GM13977 (cell line): ENCODE measurements around the gene TMEM200B.
"Not testable (repeated sequence)": the region's sequence is repeated elsewhere in the genome, so short reads cannot be mapped to it uniquely, and the experiment has no call there.

Experiments used
- DNase-seq: peaks from one replicate; pipeline ENCODE4 v3.0.0; 2012; ENCODE audit warnings: low spot score
- CTCF ChIP-seq: IDR thresholded peaks from 2 replicates; pipeline ENCODE4 v1.5.1; 2012; ENCODE audit warnings: mild to moderate bottlenecking, control low read depth; ENCODE audit not compliant: insufficient read depth; ENCODE audit errors: extremely low read depth, missing control alignments
- in situ Hi-C: fragments of 300-500 bp; cut with MboI; formaldehyde crosslinking; loops from one replicate; pipeline ENCODE4 v1.12.0; 2022; ENCODE audit warnings: low sequenced_read_pairs, low pct_unique_long_range_greater_than_20kb, mixed read lengths, inconsistent platforms; ENCODE audit not compliant: unreplicated experiment

TMEM200B gene

GRCh38 chr1:29094433-29094832 is 29.3 kb downstream of the TMEM200B start:
- no peak for DNase-seq
- in situ Hi-C loops: no loop called here
- no peak for TF ChIP-seq CTCF

GRCh38 chr1:29092704-29093103 is 31.0 kb downstream of the TMEM200B start:
- in situ Hi-C loops, DNase-seq: not testable (repeated sequence)

GRCh38 chr1:29090937-29091618 is 32.6 kb downstream of the TMEM200B start:
- in situ Hi-C loops: no loop called here

GRCh38 chr1:29084196-29084521 is 39.5 kb downstream of the TMEM200B start:
- no peak for DNase-seq
- in situ Hi-C loops: no loop called here
- TF ChIP-seq CTCF: no peak

More at GRCh38 chr1:29090937-29091618, 32.6 kb downstream of the TMEM200B start:
- TF ChIP-seq CTCF: no peak
- DNase-seq: no peak

GRCh38 chr1:29083317-29084195 is 40.1 kb downstream of the TMEM200B start:
- in situ Hi-C loops: no loop called here
- no peak for TF ChIP-seq CTCF
- no peak for DNase-seq

- no peak for DNase-seq
- no peak for TF ChIP-seq CTCF
- in situ Hi-C loops: no loop called here
Observed at GRCh38 chr1:29082519-29082918, 41.2 kb downstream of the TMEM200B start.

GRCh38 chr1:29081201-29081600 is 42.5 kb downstream of the TMEM200B start:
- in situ Hi-C loops: no loop called here
- DNase-seq: no peak
- TF ChIP-seq CTCF: no peak

- in situ Hi-C loops: not testable (repeated sequence)
Observed at GRCh38 chr1:29079916-29080629, 43.6 kb downstream of the TMEM200B start.

More at GRCh38 chr1:29079916-29080629, 43.6 kb downstream of the TMEM200B start:
- DNase-seq: not testable (repeated sequence)
